MM.1S (cell line): ENCODE results near the gene MAN1C1.

ENCODE experiments used
- EZH2 ChIP-seq: fragments of 300-600 bp; sonication (generic); optimal IDR thresholded peaks from 2 replicates; pipeline ENCODE3; 2017; ENCODE audit warnings: low read depth, mild to moderate bottlenecking, antibody characterized with exemption, low read length, mixed read lengths
- EZH2phosphoT487 ChIP-seq: fragments of 300-600 bp; sonication (generic); IDR thresholded peaks from 2 replicates; pipeline ENCODE4 v1.6.1; 2018; ENCODE audit warnings: antibody characterized with exemption, low read length
- TF ChIP-seq, protein P1 (sequence below): fragments of 300-600 bp; sonication (generic); IDR thresholded peaks from 2 replicates; pipeline ENCODE4 v1.5.1; 2016; ENCODE audit warnings: antibody characterized with exemption, low read length, mixed read lengths

DNA sequence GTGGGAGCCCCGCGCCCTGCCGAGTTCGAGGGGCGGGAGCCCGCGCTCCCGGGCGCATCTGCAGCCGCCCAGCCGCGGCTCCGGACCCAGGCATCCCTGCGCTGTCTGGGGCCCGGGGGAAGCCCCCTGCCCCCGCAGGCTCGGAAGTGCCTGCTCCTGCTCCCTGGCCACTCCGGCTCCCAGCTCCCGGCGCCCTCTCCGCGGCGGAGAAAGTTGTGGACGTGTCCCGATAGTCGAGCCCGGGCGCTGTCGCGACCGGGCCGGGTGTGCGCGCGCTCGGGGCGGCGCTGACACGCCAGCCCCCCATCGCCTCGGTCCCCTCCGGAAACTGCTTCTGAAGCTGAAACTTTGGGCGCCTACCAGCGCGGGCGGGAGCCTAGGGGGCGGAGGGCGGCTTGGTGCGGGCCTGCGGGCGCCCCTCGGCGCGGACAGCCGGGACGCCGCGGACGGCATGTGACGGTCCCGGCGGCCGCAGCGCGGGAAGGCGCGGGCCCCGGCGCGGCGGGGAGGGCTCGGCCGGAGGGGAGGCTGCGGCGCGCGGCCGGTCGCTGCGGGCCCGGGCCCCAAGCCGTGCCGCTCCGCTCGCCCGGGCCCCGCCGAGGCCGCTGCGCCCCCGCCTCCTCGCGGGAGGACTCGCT, 515 bp downstream of the MAN1C1 start:
- TF ChIP-seq EZH2 (no peak), EZH2phosphoT487 (no peak)
- TF ChIP-seq, protein P1, sequence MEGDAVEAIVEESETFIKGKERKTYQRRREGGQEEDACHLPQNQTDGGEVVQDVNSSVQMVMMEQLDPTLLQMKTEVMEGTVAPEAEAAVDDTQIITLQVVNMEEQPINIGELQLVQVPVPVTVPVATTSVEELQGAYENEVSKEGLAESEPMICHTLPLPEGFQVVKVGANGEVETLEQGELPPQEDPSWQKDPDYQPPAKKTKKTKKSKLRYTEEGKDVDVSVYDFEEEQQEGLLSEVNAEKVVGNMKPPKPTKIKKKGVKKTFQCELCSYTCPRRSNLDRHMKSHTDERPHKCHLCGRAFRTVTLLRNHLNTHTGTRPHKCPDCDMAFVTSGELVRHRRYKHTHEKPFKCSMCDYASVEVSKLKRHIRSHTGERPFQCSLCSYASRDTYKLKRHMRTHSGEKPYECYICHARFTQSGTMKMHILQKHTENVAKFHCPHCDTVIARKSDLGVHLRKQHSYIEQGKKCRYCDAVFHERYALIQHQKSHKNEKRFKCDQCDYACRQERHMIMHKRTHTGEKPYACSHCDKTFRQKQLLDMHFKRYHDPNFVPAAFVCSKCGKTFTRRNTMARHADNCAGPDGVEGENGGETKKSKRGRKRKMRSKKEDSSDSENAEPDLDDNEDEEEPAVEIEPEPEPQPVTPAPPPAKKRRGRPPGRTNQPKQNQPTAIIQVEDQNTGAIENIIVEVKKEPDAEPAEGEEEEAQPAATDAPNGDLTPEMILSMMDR: no peak
